GM12878 (cell line): ENCODE data around the gene C16orf82. TPM values are rescaled to one million over a fixed set of nuclear protein-coding genes. Genes with fewer than 3 reads are reported as not detected.

Experiments used
- ATAC-seq: fragments of 200-7000 bp; cut with Tn5 transposase; 3 replicates; pipeline ENCODE4 v1.9.1; 2020; ENCODE audit warnings: mild to moderate bottlenecking, moderate library complexity
- BruUV-seq: library from RNA; stranded (reverse); fragments of 400-500 nt; replicated peaks from 2 replicates; lab custom pipeline; 2021; lab: Mats Ljungman, UMichigan
- CTCF ChIA-PET: fragments of 300-600 bp; sonication (Branson Sonifier 250); formaldehyde crosslinking; extraction: SDS; loops from one replicate; lab custom pipeline; 2021; ENCODE audit warnings: inconsistent platforms; lab: Yijun Ruan, JAX
- POLR2A ChIA-PET: fragments of 350-600 bp; formaldehyde crosslinking; extraction: SDS; loops from one replicate; lab custom pipeline; 2021; ENCODE audit warnings: inconsistent platforms; lab: Charles Lee
- RAD21 ChIA-PET: fragments of 300-600 bp; sonication (Branson Sonifier 250); formaldehyde crosslinking; loops from one replicate; lab custom pipeline; 2023; ENCODE audit warnings: antibody characterized with exemption; ENCODE audit not compliant: unreplicated experiment; lab: Charles Lee
- SMC1A ChIA-PET: fragments of 300-600 bp; sonication (Branson Sonifier 250); formaldehyde crosslinking; loops from one replicate; lab custom pipeline; 2023; ENCODE audit not compliant: unreplicated experiment, uncharacterized antibody; lab: Charles Lee
- DNase-seq: peaks from one replicate; pipeline ENCODE4 v3.0.0-alpha.2; 2011; ENCODE audit warnings: low read depth, low spot score
- FAIRE-seq: peaks from 3 replicates; lab custom pipeline; 2011; peaks lifted over from hg19 to GRCh38; lab: Jason Lieb, UNC
- H2AFZ ChIP-seq: 2 replicates; pipeline ENCODE4 v1.6.0; 2011; ENCODE audit warnings: low read depth, low read length, control low read depth; ENCODE audit not compliant: control insufficient read depth
- H3K27ac ChIP-seq: 2 replicates; pipeline ENCODE4 v1.5.1; 2011; ENCODE audit warnings: control low read depth; ENCODE audit not compliant: control insufficient read depth, insufficient read depth
- H3K27me3 ChIP-seq, 2 experiments: replicated peaks in 1 of 2; 2 replicates each; pipeline versions ENCODE4 v1.6.0 to v1.6.1; 2011; ENCODE audit warnings: low read length in 1 of 2; ENCODE audit not compliant: control insufficient read depth in 2 of 2, insufficient read depth in 2 of 2
- H3K36me3 ChIP-seq, 2 experiments: 2 replicates each; pipeline ENCODE4 v1.5.1; 2011; ENCODE audit warnings: low read length in 1 of 2; ENCODE audit not compliant: control insufficient read depth in 2 of 2, insufficient read depth in 2 of 2
- H3K4me1 ChIP-seq: 2 replicates; pipeline ENCODE4 v1.6.1; 2011; ENCODE audit warnings: mild to moderate bottlenecking, low read length, moderate library complexity, mixed read lengths; ENCODE audit not compliant: control insufficient read depth, insufficient read depth
- H3K4me2 ChIP-seq: 2 replicates; pipeline ENCODE4 v1.6.0; 2011; ENCODE audit warnings: control low read depth; ENCODE audit not compliant: control insufficient read depth, insufficient read depth
- H3K4me3 ChIP-seq: fragments of 200-600 bp; sonication (generic); 2 replicates; pipeline ENCODE4 v1.5.1; 2016
- H3K79me2 ChIP-seq: 2 replicates; pipeline ENCODE4 v1.6.0; 2011; ENCODE audit warnings: low read length; ENCODE audit not compliant: control insufficient read depth, insufficient read depth
- H3K9ac ChIP-seq: 2 replicates; pipeline ENCODE4 v1.8.0; 2011; ENCODE audit warnings: low read length, control low read depth, mixed read lengths; ENCODE audit not compliant: control insufficient read depth, insufficient read depth
- H3K9me3 ChIP-seq: replicated peaks from 3 replicates; pipeline ENCODE4 v1.5.1; 2011; ENCODE audit warnings: mild to moderate bottlenecking, low read length; ENCODE audit not compliant: control insufficient read depth, insufficient read depth
- H4K20me1 ChIP-seq: 2 replicates; pipeline ENCODE4 v1.6.0; 2011; ENCODE audit not compliant: control insufficient read depth, insufficient read depth
- ASH2L ChIP-seq: fragments of 300-600, 200-600 bp; sonication (generic); IDR thresholded peaks from 2 replicates; pipeline ENCODE4 v1.6.1; 2017; ENCODE audit warnings: low read depth, mild to moderate bottlenecking, borderline replicate concordance
- BCLAF1 ChIP-seq: fragments of 450-650 bp; IDR thresholded peaks from 2 replicates; pipeline ENCODE4 v1.6.1; 2017; ENCODE audit warnings: antibody characterized with exemption, mild to moderate bottlenecking, moderate library complexity
- BHLHE40 ChIP-seq, 2 experiments: fragments of 450-650 bp in 1 of 2; IDR thresholded peaks; 2 replicates each; pipeline ENCODE4 v1.6.1; 2011 to 2017; ENCODE audit warnings: low read depth in 2 of 2, borderline replicate concordance in 1 of 2, improper control_type of control experiment in 1 of 2, low read length in 1 of 2, mild to moderate bottlenecking in 1 of 2
- CBFB ChIP-seq: IDR thresholded peaks from 2 replicates; pipeline ENCODE4 v1.6.1; 2016; ENCODE audit warnings: antibody characterized with exemption, low read depth
- CBX3 ChIP-seq: fragments of 200-600 bp; sonication (generic); IDR thresholded peaks from 2 replicates; pipeline ENCODE4 v1.6.1; 2016; ENCODE audit warnings: low read depth, borderline replicate concordance
- CBX5 ChIP-seq: sonication (generic); IDR thresholded peaks from 2 replicates; pipeline ENCODE4 v1.6.1; 2016; ENCODE audit warnings: low read depth, moderate library complexity, mild to moderate bottlenecking, inconsistent platforms
- E2F4 ChIP-seq: IDR thresholded peaks from 2 replicates; pipeline ENCODE4 v1.6.1; 2012; ENCODE audit warnings: low read depth, low read length, improper control_type of control experiment
- E4F1 ChIP-seq: fragments of 450-650 bp; IDR thresholded peaks from 2 replicates; pipeline ENCODE4 v1.6.1; 2018; ENCODE audit warnings: borderline replicate concordance, mild to moderate bottlenecking; ENCODE audit not compliant: partially characterized antibody
- ELK1 ChIP-seq: IDR thresholded peaks from 2 replicates; pipeline ENCODE4 v1.6.1; 2012; ENCODE audit warnings: low read depth, low read length, improper control_type of control experiment
- ETV6 ChIP-seq, 2 experiments: fragments of 450-650 bp in 1 of 2; IDR thresholded peaks in 1 of 2; conservative IDR thresholded peaks in 1 of 2; 2 replicates each; pipeline ENCODE4 v1.6.1; 2014; ENCODE audit warnings: antibody characterized with exemption in 1 of 2, borderline replicate concordance in 1 of 2, low read depth in 1 of 2, mild to moderate bottlenecking in 1 of 2, moderate library complexity in 1 of 2
- GABPA ChIP-seq: IDR thresholded peaks from 2 replicates; pipeline ENCODE4 v1.6.1; 2014; ENCODE audit warnings: antibody characterized with exemption, low read depth, mild to moderate bottlenecking, inconsistent platforms
- IKZF1 ChIP-seq: fragments of 450-650 bp; conservative IDR thresholded peaks from 2 replicates; pipeline ENCODE4 v1.6.1; 2017; ENCODE audit warnings: antibody characterized with exemption, mild to moderate bottlenecking
- KLF5 ChIP-seq: fragments of 450-650 bp; IDR thresholded peaks from 2 replicates; pipeline ENCODE4 v1.6.1; 2014; ENCODE audit warnings: mild to moderate bottlenecking; ENCODE audit not compliant: partially characterized antibody
- MEF2A ChIP-seq: IDR thresholded peaks from 2 replicates; pipeline ENCODE4 v1.6.1; 2011; ENCODE audit warnings: low read depth, mild to moderate bottlenecking, low read length, moderate library complexity; ENCODE audit not compliant: insufficient read depth
- SREBF1 ChIP-seq: IDR thresholded peaks from 2 replicates; pipeline ENCODE4 v1.6.1; 2012; ENCODE audit warnings: mild to moderate bottlenecking, low read length
- WGBS: methylation state at CpG from one replicate; pipeline ENCODE4 v1.1.6; 2016; ENCODE audit warnings: low lambda C conversion rate; ENCODE audit not compliant: insufficient replicate concordance, insufficient coverage; ENCODE audit errors: missing lambda C conversion rate; 5-methylcytosine and 5-hydroxymethylcytosine counted together
- in situ Hi-C: fragments of 300-500 bp; cut with MboI; formaldehyde crosslinking; loops from 9 replicates; pipeline ENCODE4 v1.14.3; 2018; ENCODE audit warnings: mixed read lengths
- intact Hi-C: fragments of 100-400 bp; cut with micrococcal nuclease; formaldehyde crosslinking; loops from one replicate; pipeline ENCODE4 v1.14.2; 2022; ENCODE audit not compliant: unreplicated experiment
- polyA plus RNA-seq, 11 experiments: library from polyadenylated mRNA; depleted of rRNA in 4 of 11; unstranded in 6 of 11; stranded (reverse) in 5 of 11; fragments of >200 nt; fragmentation: Nextera tagmentation in 4 of 11; fragmentation: Illumina TruSeq in 1 of 11; extraction: Ambion mirVana in 4 of 11; extraction: Trizol in 1 of 11; gene quantifications; 1 replicate in 1 of 11; 2 replicates in 10 of 11; pipeline versions ENCODE4 v1.2.1 to v1.2.3, GENCODE V29; 2011 to 2016; ENCODE audit warnings: inconsistent platforms in 2 of 11, missing spikeins in 2 of 11, low read depth in 1 of 11
- total RNA-seq, 4 experiments: library from RNA; depleted of rRNA in 3 of 4; stranded (reverse); fragments of >200 nt in 3 of 4; fragmentation: Illumina TruSeq in 1 of 4; extraction: Trizol in 1 of 4; gene quantifications; 2 replicates each; pipeline versions ENCODE4 v1.2.1 to v1.2.3, GENCODE V29; 2013 to 2021

The C16orf82 gene
- total and polyA plus RNA-seq, 10 of the 15 experiments (the other 5 are each of a cell fraction or from before 2014, with no cell fraction given), result not detected

GRCh38 chr16:27114006-27114405 is 47.3 kb downstream of the C16orf82 start:
- Histone ChIP-seq H3K36me3 (no peaks in the 10 kb centered on the region), H3K4me2 (no peak overlapping the region), H3K27me3 (peaks cover 0 to 2% of the 10 kb centered on the region in 2 experiments; a peak in 1 of 4 replicates), H2AFZ (no peak overlapping the region), H3K4me3 (no peak overlapping the region), H3K9me3 (no peaks in the 10 kb centered on the region), H4K20me1 (no peaks in the 10 kb centered on the region; the same call in 1 of the 2 replicates), H3K27ac (no peak overlapping the region), H3K4me1 (peaks cover 4% of the 10 kb centered on the region; the same call in 1 of the 2 replicates), H3K79me2 (no peaks in the 10 kb centered on the region), H3K9ac (no peak overlapping the region)
- SMC1A ChIA-PET, result no interaction called here
- FAIRE-seq (no peak), ATAC-seq (no peak), DNase-seq (no peak)
- CTCF ChIA-PET, result interaction anchor here (2.0 kb wide), 1 partner anchor 254 kb away, joined by 4 read pairs; no protein-coding TSS in a partner anchor
- POLR2A ChIA-PET, result no interaction called here
- TF ChIP-seq ELK1 (no peak), ASH2L (no peak), MEF2A (no peak), IKZF1 (no peak), E4F1 (no peak), KLF5 (no peak), SREBF1 (no peak), CBFB (no peak), GABPA (no peak), E2F4 (no peak), BCLAF1 (no peak), ETV6 (conservative IDR thresholded peaks at IDR 0.05 in 1 of 2, IDR thresholded peaks at IDR 0.05 in 1 of 2; ENCODE audit: borderline replicate concordance in 1 of 2, low read depth in 1 of 2) (no peak), BHLHE40 (IDR thresholded peaks at IDR 0.05; ENCODE audit: borderline replicate concordance in 1 of 2, low read depth in 2 of 2, low read length in 1 of 2) (no peak), CBX5 (no peak), CBX3 (no peak)
- BruUV-seq, result no TSS peak
- 27% methylated on average over 2 of the region's 2 CpGs for WGBS
- in situ Hi-C loops, result loop anchor here (5.0 kb wide), 1 partner anchor 1277 kb away; no protein-coding TSS in a partner anchor
- RAD21 ChIA-PET, result no interaction called here
- intact Hi-C loops, result no loop called here
